ENCODE measurements around the gene CD160. TPM values are rescaled to one million over a fixed set of nuclear protein-coding genes. Genes with fewer than 3 reads are reported as not detected.

CD160 gene
- total RNA-seq, 1 donor from 2014 or later = not detected

GRCh38 chr1:145690587-145691558 lies 28.4 kb upstream of the CD160 start:
- no peak overlapping the region for H3K4me3 ChIP-seq (ENCODE audit: low read depth, low read length)
- no peak for DNase-seq (ENCODE audit: low read depth)
- TF ChIP-seq CTCF (conservative IDR thresholded peaks at IDR 0.05; ENCODE audit: low read depth, low read length) = no peak

GRCh38 chr1:145692785-145693443 lies 26.4 kb upstream of the CD160 start:
- TF ChIP-seq CTCF (conservative IDR thresholded peaks at IDR 0.05; ENCODE audit: low read depth, low read length) = no peak
- peak; percentile 86 for DNase-seq (ENCODE audit: low read depth)
- H3K4me3 ChIP-seq (ENCODE audit: low read depth, low read length) = no peak overlapping the region

GRCh38 chr1:145695821-145696629 lies 23.3 kb upstream of the CD160 start:
- no peak overlapping the region for H3K4me3 ChIP-seq (ENCODE audit: low read depth, low read length)
- no peak for DNase-seq (ENCODE audit: low read depth)
- no peak for TF ChIP-seq CTCF (conservative IDR thresholded peaks at IDR 0.05; ENCODE audit: low read depth, low read length)

GRCh38 chr1:145696630-145696960 lies 22.7 kb upstream of the CD160 start:
- H3K4me3 ChIP-seq (ENCODE audit: low read depth, low read length) = no peak overlapping the region
- no peak for DNase-seq (ENCODE audit: low read depth)

GRCh38 chr1:145701306-145701862 lies 17.9 kb upstream of the CD160 start:
- no peak for DNase-seq (ENCODE audit: low read depth)
- no peak overlapping the region for H3K4me3 ChIP-seq (ENCODE audit: low read depth, low read length)
- no peak for TF ChIP-seq CTCF (conservative IDR thresholded peaks at IDR 0.05; ENCODE audit: low read depth, low read length)

More at GRCh38 chr1:145696630-145696960, 22.7 kb upstream of the CD160 start:
- TF ChIP-seq CTCF (conservative IDR thresholded peaks at IDR 0.05; ENCODE audit: low read depth, low read length) = no peak

GRCh38 chr1:145702052-145702451 lies 17.2 kb upstream of the CD160 start:
- H3K4me3 ChIP-seq (ENCODE audit: low read depth, low read length) = no peak overlapping the region
- no peak for DNase-seq (ENCODE audit: low read depth)
- TF ChIP-seq CTCF (conservative IDR thresholded peaks at IDR 0.05; ENCODE audit: low read depth, low read length) = no peak

All from epithelial cell of proximal tubule (primary cell).